T-cell (primary cell): ENCODE results near the gene SSTR3. TPM values are rescaled to one million over a fixed set of nuclear protein-coding genes. Genes with fewer than 3 reads are reported as not detected.
A peak's percentile ranks its signal among the peaks of the same experiment; 100 is the strongest.

Experiments
- ATAC-seq, 4 experiments: fragments of 200-7000 bp in 3 of 4; fragments of 150-1000 bp in 1 of 4; cut with Tn5 transposase; replicated peaks in 1 of 4; 1 replicate in 3 of 4; 2 replicates in 1 of 4; pipeline ENCODE4 v1.10.0; 2021; ENCODE audit warnings: moderate library complexity in 3 of 4, mild to moderate bottlenecking in 2 of 4, moderate number of reproducible peaks in 1 of 4
- CTCF ChIA-PET, 2 donors: fragments of 300-600 bp; sonication (Branson Sonifier 250); formaldehyde crosslinking; loops; one replicate each; lab custom pipeline; 2022; ENCODE audit warnings: antibody characterized with exemption in 2 of 2; lab: Charles Lee
- POLR2A ChIA-PET, 2 donors: fragments of 300-600 bp; sonication (Branson Sonifier 250); formaldehyde crosslinking; loops; one replicate each; lab custom pipeline; 2022; ENCODE audit warnings: antibody characterized with exemption in 2 of 2; lab: Charles Lee
- DNase-seq, 35 experiments: peaks; one replicate each; pipeline versions ENCODE4 v3.0.0 to v3.0.0-alpha.2; 2013 to 2023
- H3K27ac ChIP-seq: one replicate; pipeline ENCODE4 v1.5.1; 2013; ENCODE audit warnings: low read length
- H3K27me3 ChIP-seq, 2 experiments: replicated peaks in 1 of 2; 1 replicate in 1 of 2; 2 replicates in 1 of 2; pipeline versions ENCODE4 v1.6.1 to v1.7.0; 2013; ENCODE audit warnings: low read length in 1 of 2, mixed read lengths in 1 of 2; ENCODE audit not compliant: control insufficient read depth in 2 of 2, insufficient read depth in 2 of 2; ENCODE audit errors: extremely low read depth in 1 of 2
- H3K36me3 ChIP-seq, 2 donors: 1 replicate in 1 of 2; 2 replicates in 1 of 2; pipeline versions ENCODE4 v1.6.1 to v1.7.0; 2013; ENCODE audit warnings: low read length in 1 of 2; ENCODE audit not compliant: control insufficient read depth in 2 of 2, insufficient read depth in 1 of 2; ENCODE audit errors: extremely low read depth in 1 of 2
- H3K4me1 ChIP-seq, 2 experiments: 1 replicate in 1 of 2; 2 replicates in 1 of 2; pipeline versions ENCODE4 v1.6.1 to v1.7.0; 2013; ENCODE audit warnings: low read length in 2 of 2, mixed read lengths in 1 of 2; ENCODE audit not compliant: insufficient read depth in 2 of 2, control insufficient read depth in 1 of 2; ENCODE audit errors: extremely low read depth in 1 of 2
- H3K4me3 ChIP-seq, 2 donors: 1 replicate in 1 of 2; 2 replicates in 1 of 2; pipeline versions ENCODE4 v1.5.1 to v1.7.0; 2013; ENCODE audit warnings: mild to moderate bottlenecking in 2 of 2, low read length in 1 of 2, moderate library complexity in 1 of 2; ENCODE audit not compliant: control insufficient read depth in 1 of 2; ENCODE audit errors: extremely low read depth in 1 of 2
- H3K9me3 ChIP-seq: 2 replicates; pipeline ENCODE4 v1.7.0; 2013
- H3K27ac Mint-ChIP-seq, 2 donors: one replicate each; pipeline ENCODE4 v1.8.0; 2020 to 2021; ENCODE audit warnings: mild to moderate bottlenecking in 2 of 2, mixed read lengths in 2 of 2
- H3K27me3 Mint-ChIP-seq, 2 donors: one replicate each; pipeline ENCODE4 v1.8.0; 2021 to 2022; ENCODE audit warnings: mixed read lengths in 2 of 2
- H3K36me3 Mint-ChIP-seq: one replicate; pipeline ENCODE4 v1.8.0; 2021; ENCODE audit warnings: mixed read lengths
- H3K4me1 Mint-ChIP-seq, 3 donors: one replicate each; pipeline ENCODE4 v1.8.0; 2020 to 2022; ENCODE audit warnings: mixed read lengths in 3 of 3, mild to moderate bottlenecking in 1 of 3
- H3K4me3 Mint-ChIP-seq, 3 donors: one replicate each; pipeline ENCODE4 v1.8.0; 2020 to 2022; ENCODE audit warnings: mild to moderate bottlenecking in 3 of 3, mixed read lengths in 3 of 3, moderate library complexity in 3 of 3
- H3K9me3 Mint-ChIP-seq, 3 donors: one replicate each; pipeline ENCODE4 v1.8.0; 2020 to 2022; ENCODE audit warnings: mixed read lengths in 3 of 3
- WGBS: methylation state at CpG from one replicate; pipeline ENCODE4 v1.1.5; 2013; ENCODE audit warnings: missing lambda C conversion rate; ENCODE audit not compliant: insufficient coverage; 5-methylcytosine and 5-hydroxymethylcytosine counted together
- total RNA-seq, 35 experiments: library from RNA in 6 of 35; stranded (reverse) in 6 of 35; fragments of 120-200 nt in 1 of 35; gene quantifications; one replicate each; pipeline versions ENCODE4 v1.2.1 to v1.2.4 and lab custom pipeline; 2013 to 2026

SSTR3 gene
- total RNA-seq, 5 donors from 2014 or later (not counting 1 experiment from before 2014, with no cell fraction given) = 4.6 to 8.7 (median 5.3) TPM

DNA sequence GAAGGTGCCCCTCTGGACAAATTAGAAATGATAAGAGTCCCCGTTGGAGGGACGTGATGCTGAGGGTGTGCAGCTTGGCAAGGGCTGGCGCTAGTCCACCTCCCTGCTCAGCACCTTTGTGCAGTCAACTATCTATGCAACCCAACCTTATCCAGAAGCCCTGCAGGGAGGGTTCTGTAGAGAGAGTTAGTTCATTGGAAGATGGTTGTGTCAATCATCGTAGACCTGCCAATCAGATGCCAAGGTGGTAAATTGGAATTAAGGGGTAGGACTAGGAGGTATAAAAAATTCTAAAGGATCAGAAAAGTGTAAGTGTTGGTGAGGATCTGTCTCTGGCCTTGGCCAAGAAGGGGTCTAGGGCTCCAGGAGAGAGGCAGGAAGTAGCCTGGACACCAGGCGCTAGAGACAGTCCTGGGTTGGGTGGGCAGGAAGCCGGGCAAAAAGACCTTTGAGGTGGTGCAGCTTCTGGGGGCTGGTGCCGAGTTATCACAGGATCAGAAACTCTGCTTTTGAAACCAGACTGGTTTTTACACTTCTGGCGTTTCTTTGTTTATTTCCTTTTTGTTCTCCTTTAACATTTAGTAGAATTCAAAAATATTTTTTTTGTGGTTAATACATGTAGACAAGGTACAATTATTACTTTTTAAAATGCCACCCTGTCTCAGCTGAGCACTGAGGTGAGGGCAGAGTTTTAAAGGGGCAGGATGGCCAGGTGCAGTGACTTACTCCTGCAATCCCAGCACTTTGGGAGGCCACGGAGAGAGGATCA lies 25.9 kb downstream of the SSTR3 start:
- H3K27ac Mint-ChIP-seq = peak overlapping the region; percentile 89 to 94
- H3K4me1 Mint-ChIP-seq = peaks cover 50 to 57% (median 53%) of the 10 kb centered on the region in 3 donors
- H3K27me3 ChIP-seq = no peaks in the 10 kb centered on the region
- peak overlapping the region in 1 of 2 donors; percentile 25 for H3K4me3 ChIP-seq
- H3K9me3 Mint-ChIP-seq = no peaks in the 10 kb centered on the region
- ChIA-PET POLR2A (interaction anchor here in 1 of 2 donors (1.0 kb wide), 1 partner anchor 64 kb away, joined by 3 read pairs; no protein-coding TSS in a partner anchor), CTCF (no interaction called here)
- ATAC-seq = peak; percentile 74 to 90 (median 76)
- H3K4me1 ChIP-seq = peaks cover 19 to 63% of the 10 kb centered on the region in 2 experiments
- H3K27ac ChIP-seq = peak overlapping the region; percentile 25
- H3K27me3 Mint-ChIP-seq = no peaks in the 10 kb centered on the region
- DNase-seq = peak in 25 of 35 experiments; percentile 33 to 89 (median 49)
- H3K36me3 Mint-ChIP-seq = peaks cover 4% of the 10 kb centered on the region
- WGBS = 8% methylated on average over 3 of the region's 9 CpGs
- no peaks in the 10 kb centered on the region for H3K9me3 ChIP-seq
- H3K4me3 Mint-ChIP-seq = peak overlapping the region; percentile 63 to 71 (median 66)
- H3K36me3 ChIP-seq = no peaks in the 10 kb centered on the region

DNA sequence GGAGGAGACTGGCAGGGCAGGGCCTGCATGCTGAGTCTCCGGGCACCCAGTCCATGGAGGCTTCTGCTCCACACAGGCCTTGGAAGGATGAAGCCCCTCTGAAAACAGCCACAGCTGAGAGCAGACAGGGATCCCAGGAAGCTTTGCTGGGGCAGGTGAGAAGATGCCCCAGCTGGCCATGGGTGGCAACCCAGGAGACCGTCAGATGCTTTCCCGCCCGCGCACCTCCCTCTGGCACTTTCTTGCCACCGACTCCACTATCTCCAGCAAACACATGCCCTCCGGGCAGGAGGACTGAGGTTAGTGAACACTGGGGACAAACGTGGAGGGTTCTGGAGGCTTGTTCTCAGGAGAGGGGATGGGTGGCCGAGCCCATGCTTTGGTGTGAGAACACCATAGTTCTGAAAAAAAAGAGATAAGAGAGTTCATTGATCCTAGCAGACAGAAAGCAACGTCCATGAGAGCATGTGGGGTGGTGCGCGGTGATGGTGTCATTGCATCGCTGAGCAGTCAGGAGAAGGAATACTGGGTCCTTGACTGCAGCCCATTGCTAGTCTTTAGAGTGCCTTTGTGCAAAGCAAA lies 26.5 kb downstream of the SSTR3 start:
- Mint-ChIP-seq H3K27ac (peak overlapping the region; percentile 89 to 94), H3K9me3 (no peaks in the 10 kb centered on the region), H3K36me3 (peaks cover 4% of the 10 kb centered on the region), H3K4me1 (peaks cover 50 to 57% (median 53%) of the 10 kb centered on the region in 3 donors), H3K27me3 (no peaks in the 10 kb centered on the region), H3K4me3 (peak overlapping the region in 2 of 3 donors; percentile 66 to 71)
- ChIA-PET CTCF (no interaction called here), POLR2A (no interaction called here)
- 59% methylated on average over 6 of the region's 13 CpGs for WGBS
- Histone ChIP-seq H3K4me3 (no peak overlapping the region), H3K27ac (peak overlapping the region; percentile 25), H3K36me3 (no peaks in the 10 kb centered on the region), H3K27me3 (no peaks in the 10 kb centered on the region), H3K4me1 (peaks cover 19 to 63% of the 10 kb centered on the region in 2 experiments), H3K9me3 (no peaks in the 10 kb centered on the region)
- ATAC-seq (peak in 2 of 4 experiments; percentile 4 to 40), DNase-seq (no peak)

DNA sequence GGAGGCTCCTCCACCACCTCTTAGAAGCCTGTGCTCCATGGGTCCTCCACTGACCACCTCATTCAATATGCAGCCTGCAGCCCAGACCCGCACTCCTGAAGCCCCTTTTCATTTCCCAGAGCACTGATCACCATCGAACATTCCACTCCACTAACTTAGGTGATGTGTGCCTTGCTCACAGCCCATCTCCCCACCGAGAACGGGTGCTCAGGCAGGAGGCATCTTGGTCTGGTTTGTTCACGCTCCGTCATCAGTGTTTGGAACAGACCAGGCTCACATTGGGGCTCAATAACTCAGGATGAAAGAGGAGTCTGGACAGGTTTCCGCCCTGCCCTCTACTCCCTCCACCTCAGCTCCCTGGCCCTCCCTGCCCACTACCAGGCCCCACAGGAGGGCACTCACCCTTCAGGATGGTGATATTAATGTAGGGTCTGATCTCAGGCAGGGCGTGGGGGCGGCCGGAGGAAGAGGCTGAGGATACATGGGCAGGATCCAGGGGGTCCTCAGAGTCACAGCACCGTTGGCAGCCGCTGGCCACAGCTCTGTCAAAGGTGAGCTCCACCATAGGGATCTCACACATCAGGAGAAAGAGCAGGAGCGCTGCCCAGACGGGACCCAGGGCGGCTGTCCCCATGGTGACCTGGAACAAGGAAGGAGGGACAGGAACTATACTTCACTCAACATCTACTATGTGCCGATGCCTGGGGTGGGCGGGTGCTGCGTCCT lies 27.3 kb downstream of the SSTR3 start:
- H3K4me3 ChIP-seq = no peak overlapping the region
- Mint-ChIP-seq H3K36me3 (peaks cover 4% of the 10 kb centered on the region), H3K27ac (peak overlapping the region; percentile 89 to 94), H3K4me3 (peak overlapping the region in 1 of 3 donors; percentile 71), H3K4me1 (peaks cover 50 to 57% (median 53%) of the 10 kb centered on the region in 3 donors), H3K9me3 (no peaks in the 10 kb centered on the region), H3K27me3 (no peaks in the 10 kb centered on the region)
- ATAC-seq (no peak), DNase-seq (no peak)
- H3K27ac ChIP-seq = peak overlapping the region; percentile 25
- WGBS = 98% methylated on average over 5 of the region's 18 CpGs
- H3K4me1 ChIP-seq = peaks cover 19 to 63% of the 10 kb centered on the region in 2 experiments
- ChIA-PET CTCF (no interaction called here), POLR2A (no interaction called here)
- no peaks in the 10 kb centered on the region for H3K27me3 ChIP-seq
- no peaks in the 10 kb centered on the region for H3K36me3 ChIP-seq
- H3K9me3 ChIP-seq = no peaks in the 10 kb centered on the region

DNA sequence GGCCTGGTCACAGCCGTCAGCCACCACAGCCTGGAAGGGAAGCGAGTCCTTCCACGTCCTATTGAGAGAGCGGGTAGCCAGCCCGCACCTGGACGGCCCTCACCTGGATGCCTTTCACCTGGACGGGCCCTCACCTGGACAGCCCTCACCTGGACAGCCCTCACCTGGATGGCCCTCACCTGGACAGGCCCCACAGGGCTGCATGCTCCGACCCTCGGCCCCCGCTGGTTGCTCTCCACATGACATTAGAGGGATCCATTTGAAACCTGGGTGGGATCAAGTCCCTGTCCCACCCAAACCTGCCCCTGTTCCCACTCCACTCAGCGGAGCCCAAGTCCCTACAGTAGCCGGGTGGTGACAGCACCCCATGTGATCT lies 27.9 kb downstream of the SSTR3 start:
- peaks cover 19 to 63% of the 10 kb centered on the region in 2 experiments for H3K4me1 ChIP-seq
- no peak for ATAC-seq

DNA sequence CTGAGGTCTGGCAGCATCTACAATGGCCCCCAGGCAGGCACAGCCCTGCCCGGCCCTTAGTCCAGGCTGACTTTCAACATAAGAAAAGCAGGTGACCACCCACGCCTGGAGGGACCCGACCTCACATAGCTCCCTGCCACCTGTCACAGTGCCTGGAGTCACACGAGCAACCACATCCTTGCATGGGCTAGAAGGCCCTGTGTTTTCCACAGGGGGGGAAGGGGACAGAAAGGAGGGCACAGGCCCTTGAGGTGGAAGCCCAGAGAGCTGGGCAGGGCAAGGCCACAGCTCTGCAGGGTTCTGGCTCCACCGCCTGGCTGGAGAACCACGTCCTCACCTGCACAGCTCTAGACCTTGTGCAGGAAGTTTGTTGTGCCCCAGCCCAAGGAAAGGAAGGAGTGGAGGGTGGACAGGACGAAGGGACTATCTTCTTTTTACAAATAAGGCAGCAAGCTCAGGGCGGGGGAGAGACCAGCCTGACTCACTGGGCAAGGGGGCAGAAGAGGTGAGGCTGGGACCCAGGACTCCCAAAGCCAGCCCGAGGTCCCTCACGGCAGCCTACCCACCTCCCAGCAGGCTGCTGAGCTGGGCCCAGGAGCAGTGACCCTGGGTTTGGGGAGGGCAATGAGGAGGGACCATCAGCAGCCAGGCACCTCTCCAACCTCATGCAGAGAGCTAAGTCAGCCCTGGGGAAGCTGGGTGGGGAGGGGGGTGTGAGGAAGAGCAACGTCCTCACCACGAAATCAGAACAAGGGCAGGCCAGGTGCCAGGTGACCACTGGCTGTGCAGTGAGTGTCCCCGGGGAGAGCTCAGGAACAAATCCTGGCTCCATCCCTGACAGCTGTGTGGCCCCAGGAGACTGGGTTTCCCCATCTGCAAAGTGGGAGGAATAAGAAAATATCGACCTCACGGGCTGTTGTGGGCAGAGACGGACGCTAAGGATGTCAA lies 28.6 kb downstream of the SSTR3 start:
- H3K4me1 Mint-ChIP-seq = peaks cover 44 to 49% (median 46%) of the 10 kb centered on the region in 3 donors
- peak overlapping the region in 1 of 3 donors; percentile 8 for H3K4me3 Mint-ChIP-seq
- Histone ChIP-seq H3K27me3 (no peaks in the 10 kb centered on the region), H3K36me3 (no peaks in the 10 kb centered on the region), H3K4me3 (no peak overlapping the region), H3K27ac (no peak overlapping the region), H3K4me1 (peaks cover 18 to 60% of the 10 kb centered on the region in 2 experiments), H3K9me3 (no peaks in the 10 kb centered on the region)
- no peaks in the 10 kb centered on the region for H3K27me3 Mint-ChIP-seq
- peak overlapping the region; percentile 81 for H3K27ac Mint-ChIP-seq
- no peaks in the 10 kb centered on the region for H3K36me3 Mint-ChIP-seq
- DNase-seq (no peak), ATAC-seq (peak in 1 of 4 experiments; percentile 14)
- POLR2A ChIA-PET = no interaction called here
- no peaks in the 10 kb centered on the region for H3K9me3 Mint-ChIP-seq
- CTCF ChIA-PET = no interaction called here
- WGBS = 79% methylated on average over 8 of the region's 17 CpGs

More for the DNA sequence above, 27.9 kb downstream of the SSTR3 start:
- H3K9me3 ChIP-seq = no peaks in the 10 kb centered on the region
- Mint-ChIP-seq H3K4me3 (no peak overlapping the region), H3K4me1 (peaks cover 50 to 55% (median 51%) of the 10 kb centered on the region in 3 donors), H3K36me3 (peaks cover 2% of the 10 kb centered on the region), H3K9me3 (no peaks in the 10 kb centered on the region), H3K27ac (peak overlapping the region; percentile 48 to 89), H3K27me3 (no peaks in the 10 kb centered on the region)
- H3K36me3 ChIP-seq = no peaks in the 10 kb centered on the region
- DNase-seq = no peak
- CTCF ChIA-PET = no interaction called here
- POLR2A ChIA-PET = no interaction called here
- no peak overlapping the region for H3K27ac ChIP-seq
- 95% methylated on average over 12 of the region's 12 CpGs for WGBS
- H3K27me3 ChIP-seq = no peaks in the 10 kb centered on the region
- H3K4me3 ChIP-seq = no peak overlapping the region
